Forelimb muscle (tissue), 1 donor: Measurements from ENCODE around the gene ZDHHC1. TPM values are rescaled to one million over a fixed set of nuclear protein-coding genes. Genes with fewer than 3 reads are reported as not detected.
"Not testable (repeated sequence)": the region's sequence is repeated elsewhere in the genome, so short reads cannot be mapped to it uniquely, and the experiment has no call there.

ENCODE experiments used
- DNase-seq: peaks from one replicate; pipeline ENCODE4 v3.0.0-alpha.2; 2013; ENCODE audit warnings: low read depth
- polyA plus RNA-seq: library from polyadenylated mRNA; unstranded; fragments of 120-200 nt; gene quantifications from one replicate; pipeline ENCODE4 v1.2.1, GENCODE V29; 2013; ENCODE audit not compliant: insufficient read length

The ZDHHC1 gene
- polyA plus RNA-seq, 1 donor, result 18.9 TPM

DNA sequence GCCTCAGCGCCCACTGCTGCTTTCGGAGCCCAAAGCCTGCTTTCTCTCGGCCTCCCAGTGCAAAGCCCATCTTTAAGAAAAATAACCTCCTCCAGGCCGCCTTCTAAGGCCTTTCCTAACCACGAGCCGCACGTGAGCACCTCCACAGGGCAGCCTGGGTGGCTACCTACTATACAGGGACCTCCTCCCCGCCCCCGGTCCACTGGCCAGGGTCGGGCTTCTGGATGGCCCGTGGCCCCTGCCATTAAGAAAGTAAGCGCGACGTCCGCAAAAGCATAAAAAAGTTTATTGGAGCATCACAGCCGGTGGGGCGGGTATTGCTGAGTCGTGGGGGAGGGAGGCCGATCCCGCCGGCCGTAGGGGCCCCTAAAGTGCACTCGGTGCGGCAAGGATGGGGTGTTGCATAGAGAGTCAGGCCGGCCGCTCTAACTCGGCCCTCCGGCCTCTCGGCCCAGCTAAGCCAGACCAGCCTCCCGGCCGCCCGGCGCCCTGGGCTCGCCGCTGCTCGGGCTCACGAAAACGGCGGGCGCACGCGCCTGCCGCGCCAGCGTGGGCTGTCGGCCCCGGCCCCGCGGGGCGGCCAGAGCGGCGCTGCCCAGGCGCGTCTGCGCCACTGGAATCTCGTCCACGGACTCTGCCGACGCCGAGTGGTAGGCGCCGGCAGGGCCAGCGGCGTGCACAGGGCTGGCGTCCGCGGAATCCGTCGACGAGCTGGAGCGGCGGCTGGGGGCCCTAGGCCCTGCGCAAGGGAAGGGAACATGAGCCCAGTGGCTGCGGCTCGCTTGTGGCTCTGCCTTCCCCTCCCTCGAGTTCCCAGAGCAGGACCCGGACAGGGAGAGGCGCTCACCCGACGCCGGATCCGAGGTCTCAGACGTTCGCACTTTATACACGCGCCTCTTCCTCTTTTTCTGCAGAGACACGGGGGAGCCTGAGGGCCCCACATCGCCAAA, 21.8 kb downstream of the ZDHHC1 start:
- no peak for DNase-seq

DNA sequence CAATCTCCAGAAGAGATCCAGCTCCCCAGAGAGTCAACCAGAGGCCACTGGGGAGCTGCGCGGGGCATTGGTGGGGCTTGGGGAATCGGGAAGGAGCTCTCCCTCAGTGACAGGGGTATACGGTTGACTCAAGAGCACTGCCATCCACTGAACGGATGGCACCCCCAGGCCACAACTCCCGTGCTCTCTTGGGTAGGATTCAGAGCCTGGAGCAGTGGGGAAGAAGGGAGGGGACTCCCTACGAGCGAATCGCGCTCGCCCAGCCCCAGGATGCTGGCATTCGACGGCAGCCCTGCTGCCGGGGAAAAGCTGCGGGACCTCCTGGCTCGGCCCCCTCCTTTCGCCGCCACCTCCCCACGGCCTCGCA, 22.5 kb downstream of the ZDHHC1 start:
- no peak for DNase-seq

DNA sequence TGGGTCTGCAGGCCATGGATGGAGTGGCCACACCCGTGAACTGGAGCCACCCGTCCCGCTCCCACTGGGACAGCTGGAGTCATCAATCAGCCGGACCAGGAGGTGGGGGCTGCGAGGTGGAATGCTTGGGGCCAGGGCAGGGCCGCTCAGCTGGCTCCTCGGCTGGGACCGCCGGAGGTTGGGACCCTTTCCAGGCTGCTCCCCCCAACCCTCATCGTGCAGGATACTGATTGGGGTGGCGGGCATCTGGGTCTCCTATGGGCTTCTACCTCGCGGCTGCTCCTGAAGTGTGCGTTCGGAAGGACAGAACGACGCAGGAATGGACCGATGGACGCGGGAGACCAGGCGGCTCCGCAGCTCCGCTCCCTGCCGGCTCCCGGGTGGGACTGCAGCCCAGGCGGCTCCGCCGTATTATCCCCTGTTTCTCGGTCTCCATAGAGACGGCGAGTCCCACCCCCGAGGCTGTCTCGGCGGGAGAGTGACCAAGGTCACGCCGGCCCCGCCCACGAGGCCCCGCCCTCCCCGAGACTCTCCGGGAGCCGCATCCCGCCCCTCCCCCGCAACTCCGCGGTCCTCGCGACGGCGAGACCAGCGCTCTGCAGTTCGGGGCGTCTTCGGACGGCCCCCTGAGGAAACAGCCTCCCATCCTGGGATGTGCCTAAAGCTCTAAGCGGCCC, 23.0 kb downstream of the ZDHHC1 start, which contains the start of gene TPPP3:
TPPP3 (minus strand) TSS at position 388 of the 677 bp plus-strand sequence. CDS start 2,387 bp downstream, outside the sequence.
- peak; percentile 68 for DNase-seq

DNA sequence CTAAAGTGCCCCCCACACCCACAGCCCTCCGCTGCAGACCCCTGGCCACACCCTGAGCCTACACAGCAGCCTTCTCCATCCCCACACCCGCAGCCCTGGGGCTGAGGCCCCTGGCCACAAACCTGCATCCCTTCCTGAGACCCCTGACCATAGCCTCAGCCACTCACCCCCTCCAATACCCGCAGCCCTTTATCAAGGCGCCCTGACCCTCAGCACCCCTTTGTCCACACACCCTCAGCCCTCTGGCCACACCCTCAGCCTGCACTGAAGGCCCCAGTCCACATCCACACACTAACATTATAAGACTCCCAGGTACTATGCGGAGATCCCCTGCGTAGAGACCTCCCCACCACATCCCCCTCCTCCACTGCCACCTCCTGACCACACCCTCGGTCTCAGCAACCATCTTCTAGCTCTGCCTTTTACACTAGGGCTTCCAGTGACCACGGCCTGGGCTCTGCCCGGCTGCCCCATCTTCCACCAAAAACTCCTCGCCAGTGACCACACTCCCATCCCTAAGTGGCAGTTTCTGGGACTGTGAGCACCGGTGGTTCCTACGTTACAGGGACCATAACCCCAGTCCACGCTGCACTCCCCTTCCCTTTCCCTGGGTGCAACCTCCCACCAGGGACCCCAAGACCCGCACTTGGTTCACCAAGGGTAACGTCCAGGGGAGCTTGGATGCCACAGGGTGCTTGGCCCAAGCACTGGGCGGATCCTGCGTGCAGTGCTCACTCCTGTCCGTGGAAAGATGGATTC, 23.8 kb downstream of the ZDHHC1 start:
- no peak for DNase-seq

DNA sequence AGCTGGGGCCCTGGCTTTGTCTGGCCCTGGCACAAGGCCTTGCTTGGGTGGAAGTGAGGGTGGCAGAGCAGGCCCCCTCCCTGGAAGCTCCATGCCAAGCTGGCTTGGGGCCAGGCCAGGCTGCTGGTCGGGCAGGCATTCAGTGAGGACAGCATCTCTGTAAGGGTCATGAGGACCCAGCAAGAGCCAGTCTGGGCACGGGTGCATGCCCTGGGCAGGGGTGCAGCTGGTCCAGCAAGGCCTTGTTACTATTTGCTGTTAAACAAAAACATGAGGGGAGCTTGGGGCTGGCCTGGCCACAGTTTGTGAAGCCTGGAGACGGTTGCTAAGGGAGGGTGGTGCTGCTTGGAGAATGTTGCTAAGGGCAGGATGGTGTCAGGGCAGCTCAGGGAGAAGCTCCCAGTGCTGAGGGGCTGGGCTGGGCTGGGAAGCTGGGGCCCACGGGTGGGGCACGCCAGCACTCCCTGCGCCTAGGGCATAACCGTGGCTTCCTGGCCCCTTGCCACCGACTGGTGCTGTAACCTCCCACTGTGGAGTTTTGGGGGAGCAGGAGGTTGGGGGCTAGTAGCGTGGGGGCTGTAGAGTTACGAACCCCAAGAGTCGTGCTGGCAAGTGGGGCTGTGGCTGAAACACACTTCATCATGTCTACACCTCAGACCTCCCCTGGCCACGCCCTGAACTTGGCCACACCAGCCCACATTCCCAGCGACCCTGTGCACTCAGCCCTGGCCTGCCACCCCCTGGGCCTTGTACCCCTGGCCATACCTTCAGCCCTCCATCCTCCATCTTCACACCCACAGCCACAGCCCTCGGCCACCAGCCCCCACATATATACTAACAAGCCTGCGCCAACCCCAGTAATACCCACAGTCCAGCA, 24.6 kb downstream of the ZDHHC1 start:
- no peak for DNase-seq

DNA sequence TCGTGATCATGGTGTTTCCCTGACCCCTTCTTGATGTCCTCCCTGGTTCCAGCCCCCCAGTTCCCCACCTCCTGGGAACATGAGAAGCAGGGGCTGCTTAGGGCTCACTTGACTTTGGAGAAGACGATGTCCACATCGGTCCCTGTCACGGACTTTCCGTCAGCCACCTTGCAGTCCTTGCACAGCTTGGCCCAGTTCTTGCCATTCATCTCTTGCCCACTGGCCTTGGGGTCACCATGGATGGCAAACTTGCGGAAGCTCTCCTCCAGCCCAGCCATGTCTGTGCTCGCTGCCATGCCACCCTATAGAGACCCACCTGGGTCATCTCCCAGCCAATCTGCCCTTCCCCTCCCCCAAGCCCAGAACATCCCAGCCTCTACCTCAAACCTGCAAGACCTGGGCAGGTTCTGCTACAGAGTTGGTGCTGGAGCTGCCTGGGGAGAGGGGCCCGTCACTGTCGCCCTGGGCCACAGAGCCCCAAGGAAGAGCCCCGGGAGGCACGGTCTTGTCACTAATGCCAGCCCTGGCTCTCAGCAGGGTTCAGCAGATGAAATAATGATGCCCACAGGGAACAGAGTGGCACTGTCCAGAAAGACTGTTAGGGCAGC, 25.4 kb downstream of the ZDHHC1 start:
- no peak for DNase-seq

DNA sequence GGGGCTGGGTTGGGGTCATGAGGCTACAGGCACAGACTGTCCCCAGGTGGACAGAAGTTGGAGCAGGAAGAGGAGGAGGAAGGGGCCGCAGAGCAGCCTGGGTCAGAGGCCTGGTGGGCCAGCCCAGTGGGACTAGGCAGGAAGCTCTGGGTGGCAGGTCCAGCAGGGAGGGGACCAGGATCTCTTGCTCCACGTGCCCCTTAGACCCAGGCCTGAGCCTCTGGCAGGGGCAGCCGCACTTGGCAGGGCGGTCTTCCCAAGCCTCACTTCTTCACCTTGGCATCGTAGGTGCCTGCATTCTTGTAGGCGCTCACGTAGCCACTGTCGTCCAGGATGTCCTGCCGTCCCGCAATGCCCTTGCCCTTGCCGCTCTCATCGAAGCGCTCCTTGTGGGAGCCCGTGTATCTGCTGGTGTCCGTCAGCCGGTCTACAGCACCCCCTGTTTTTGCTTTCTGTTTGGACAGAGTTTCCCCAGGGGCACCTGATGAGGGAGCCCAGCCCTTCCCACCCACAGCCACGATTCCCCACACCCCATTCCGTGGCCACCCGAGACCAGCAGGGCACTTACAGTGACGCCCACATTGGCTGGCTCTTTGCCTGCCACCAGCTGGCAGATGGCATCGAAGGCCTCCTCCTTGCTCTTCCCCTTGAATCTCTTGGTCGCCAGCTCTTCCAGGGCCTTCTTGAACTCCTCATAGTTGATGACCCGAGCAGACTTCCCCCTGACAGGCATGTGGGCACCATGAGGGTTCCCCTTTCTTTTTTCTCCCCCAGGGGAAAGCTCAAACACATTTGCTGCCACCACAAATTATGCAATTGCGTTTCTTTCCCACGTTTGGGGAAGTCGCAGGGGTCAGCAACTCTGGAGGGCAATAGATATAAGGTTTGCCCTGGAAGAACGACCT, 26.1 kb downstream of the ZDHHC1 start:
- no peak for DNase-seq

DNA sequence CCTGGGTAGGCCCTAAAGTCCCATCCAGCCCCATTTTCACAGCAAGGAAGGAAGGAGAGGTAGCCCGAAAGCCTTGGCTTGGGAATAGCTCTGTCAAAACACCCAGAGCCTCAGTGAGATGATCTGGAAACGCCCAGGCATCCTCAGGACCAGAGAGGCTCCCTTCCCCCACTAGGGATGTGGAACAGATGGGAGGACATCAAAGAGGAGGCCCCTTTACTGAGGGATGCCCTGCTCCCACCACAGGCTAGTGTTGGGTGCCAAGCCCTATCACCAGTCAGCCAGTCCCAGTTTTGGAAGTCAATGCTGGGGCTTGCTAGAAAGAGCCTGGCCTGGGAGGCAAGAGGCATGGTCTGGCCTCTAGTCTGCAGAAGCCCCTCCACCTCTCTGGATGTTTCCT, 27.7 kb downstream of the ZDHHC1 start:
- no peak for DNase-seq

DNA sequence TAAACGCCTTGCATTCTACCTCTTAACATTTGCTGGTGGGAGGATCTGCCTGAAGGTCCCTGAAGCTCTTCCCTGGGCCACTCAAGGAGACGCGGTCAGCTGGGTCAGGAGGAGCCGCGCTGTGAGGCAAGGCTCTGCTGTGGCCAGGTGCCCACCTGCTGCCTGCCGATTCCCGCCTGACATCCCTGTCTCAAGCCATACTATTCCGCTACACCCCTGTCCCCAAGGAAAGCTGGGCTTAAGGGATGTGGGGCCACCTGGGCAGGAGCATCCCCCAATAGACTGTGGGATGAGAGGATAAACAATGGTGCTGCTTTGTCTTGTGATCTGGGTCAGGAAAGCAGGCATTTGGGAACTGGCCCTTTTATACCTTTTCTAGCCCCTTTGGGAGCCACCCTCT, 28.1 kb downstream of the ZDHHC1 start:
- DNase-seq, result no peak

DNA sequence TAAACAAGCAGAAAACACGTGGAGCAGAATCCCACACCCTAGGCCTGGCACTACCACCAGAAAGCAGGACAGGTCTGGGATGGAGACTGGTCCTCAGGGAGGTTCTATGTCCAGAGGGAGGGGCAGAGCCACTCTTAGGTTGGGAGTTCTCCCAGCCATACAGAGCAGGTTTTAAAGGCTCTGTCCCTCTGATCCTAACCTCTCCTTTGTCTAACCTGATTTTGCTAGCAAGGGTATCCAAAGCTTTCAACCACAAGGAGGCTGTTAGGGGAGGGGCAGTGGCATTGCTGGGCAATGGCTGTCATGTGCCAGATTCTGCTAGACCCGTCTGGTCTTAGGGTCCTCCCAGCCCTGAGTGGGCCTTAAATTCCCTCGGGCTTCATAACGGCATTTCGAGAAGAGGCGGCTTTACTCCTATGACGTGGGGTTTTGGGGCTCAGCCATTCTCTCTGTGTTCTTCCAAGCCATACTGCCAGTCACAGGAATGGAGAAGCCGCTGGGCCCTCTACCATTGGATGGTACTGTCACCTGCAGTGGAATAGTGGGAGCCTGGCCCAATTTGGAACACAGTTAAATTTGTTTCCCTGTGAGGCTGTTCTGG, 28.7 kb downstream of the ZDHHC1 start:
- DNase-seq, result no peak

DNA sequence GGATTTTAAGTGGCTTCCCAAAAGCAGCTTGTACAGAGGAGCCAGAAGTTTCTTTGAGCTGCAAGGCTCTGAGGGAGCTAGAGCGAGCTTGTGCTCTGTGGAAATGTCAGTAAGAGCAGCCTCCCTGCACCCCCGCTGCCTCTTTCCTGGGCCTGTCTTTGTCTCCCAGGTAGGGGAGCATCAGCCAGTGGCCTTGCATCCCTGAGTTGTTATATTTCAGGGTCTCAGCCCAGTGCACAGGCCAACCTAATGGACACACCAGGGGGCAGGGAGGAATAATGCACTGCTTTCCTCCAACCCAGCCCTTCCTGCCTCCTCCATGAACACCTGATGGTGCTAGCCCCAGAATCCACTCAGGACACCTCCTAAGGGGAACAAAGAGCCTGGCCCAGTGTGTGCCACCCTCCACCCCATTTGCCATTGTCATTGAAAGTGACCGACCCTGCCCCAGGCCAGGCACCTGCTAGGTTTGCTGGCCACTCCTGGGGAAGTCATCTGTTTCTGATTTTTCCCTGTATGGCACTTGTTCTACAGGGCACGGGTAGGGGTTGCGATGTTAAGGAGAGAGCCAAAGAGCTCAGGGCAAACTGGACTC, 29.3 kb downstream of the ZDHHC1 start:
- no peak for DNase-seq

DNA sequence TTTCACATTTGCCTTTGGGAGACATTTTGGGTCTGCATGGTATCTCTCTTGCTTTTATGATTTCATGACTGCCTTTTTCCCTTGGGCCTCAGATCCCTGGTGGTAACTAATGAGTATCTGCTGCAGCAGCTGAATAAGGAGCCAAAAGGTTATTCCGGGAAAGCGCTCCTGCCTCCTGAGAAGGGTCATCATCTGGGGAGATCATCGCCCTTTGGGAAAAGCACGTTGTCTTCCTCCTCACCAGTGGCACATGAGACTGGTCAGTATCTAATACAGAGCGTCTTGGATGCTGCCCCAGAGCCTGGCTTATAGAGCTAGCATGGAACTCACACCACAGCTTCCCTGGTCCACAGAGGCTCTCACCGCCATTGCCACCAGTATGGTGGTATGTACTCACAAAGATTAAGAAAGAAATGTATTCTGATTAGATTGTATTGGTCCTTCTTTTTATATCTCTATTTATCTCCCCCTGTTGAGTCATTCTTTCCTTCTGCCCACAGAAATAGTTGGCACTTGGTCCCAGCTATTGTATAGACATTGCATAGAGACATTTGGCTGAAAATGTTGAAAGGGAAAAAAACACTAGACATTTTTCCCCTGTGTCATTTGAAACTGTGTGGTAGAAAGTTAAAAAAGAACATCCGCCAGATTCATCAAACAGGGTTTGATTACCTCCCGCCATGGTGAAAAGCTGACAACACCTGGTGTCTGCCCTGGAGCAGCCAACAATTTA, 31.3 kb downstream of the ZDHHC1 start:
- no peak for DNase-seq

DNA sequence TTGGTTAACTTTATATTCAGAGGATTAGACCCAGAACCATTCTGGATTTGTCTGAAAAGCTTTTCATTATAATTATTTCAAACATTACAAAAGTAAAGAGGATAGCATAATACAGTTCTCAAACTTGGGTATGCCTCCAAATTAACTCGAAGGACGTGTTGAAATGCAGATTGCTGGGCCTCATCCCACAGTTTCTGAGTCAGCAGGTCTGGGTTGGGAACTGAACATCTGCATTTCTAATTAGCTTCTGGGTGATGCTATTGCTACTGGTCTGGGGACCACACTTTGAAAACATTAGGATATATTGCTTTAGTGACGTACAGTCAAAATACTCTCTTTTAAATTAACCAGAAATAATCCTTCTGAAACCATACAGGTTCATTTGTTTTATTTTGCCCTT, 33.0 kb downstream of the ZDHHC1 start:
- no peak for DNase-seq

DNA sequence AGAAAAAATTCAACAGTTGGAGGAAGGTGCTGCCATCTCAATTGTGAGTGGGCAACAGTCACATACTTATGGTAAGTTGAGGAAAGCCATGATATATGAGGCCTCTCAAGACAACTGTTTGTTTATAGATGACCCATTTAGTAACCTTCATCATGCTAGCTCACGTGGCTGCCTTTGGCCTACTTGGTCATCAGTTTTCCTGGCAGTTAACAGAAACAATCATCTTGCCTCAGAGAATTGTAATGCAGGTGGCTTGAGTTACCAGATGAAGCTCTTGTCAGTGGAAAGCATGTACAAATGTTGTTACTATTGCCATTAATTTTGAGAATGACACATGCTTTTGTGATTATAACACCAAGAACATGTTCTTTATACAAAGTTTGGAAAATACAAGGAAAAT, 37.6 kb downstream of the ZDHHC1 start:
- DNase-seq, result no peak

DNA sequence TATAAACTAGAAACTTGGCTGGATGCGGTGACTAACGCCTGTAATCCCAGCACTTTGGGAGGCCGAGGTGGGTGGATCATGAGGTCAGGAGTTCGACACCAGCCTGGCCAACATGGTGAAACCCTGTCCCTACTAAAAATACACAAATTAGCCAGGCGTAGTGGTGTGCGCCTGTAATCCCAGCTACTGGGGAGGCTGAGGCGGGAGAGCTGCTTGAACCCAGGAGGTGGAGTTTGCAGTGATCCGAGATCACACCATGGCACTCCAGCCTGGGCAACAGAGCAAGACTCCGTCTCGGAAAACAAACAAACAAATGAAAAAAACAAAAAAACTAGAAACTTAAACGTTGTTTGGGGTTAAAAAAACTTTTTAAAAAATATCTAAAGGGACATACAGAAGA, 40.3 kb downstream of the ZDHHC1 start:
- DNase-seq, result not testable (repeated sequence)

DNA sequence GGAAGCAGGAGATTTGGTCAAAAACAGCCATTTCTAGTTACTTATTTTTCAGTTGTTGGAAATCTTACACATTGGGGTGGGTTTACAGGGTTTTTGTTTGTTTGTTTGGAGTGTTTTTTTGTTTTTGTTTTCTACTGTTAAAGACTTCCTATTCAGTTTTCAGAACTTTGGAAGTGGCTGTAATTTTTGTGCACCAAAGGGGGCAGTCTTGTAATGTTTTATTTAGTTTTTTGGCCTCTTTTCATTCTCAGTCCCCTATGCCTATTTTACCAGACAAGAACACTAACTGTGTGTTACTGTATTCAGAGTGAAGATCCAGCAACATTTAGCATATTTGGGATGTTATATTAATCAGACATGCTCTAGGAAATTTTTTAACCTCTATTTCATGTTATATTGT, 43.6 kb downstream of the ZDHHC1 start:
- DNase-seq, result no peak

DNA sequence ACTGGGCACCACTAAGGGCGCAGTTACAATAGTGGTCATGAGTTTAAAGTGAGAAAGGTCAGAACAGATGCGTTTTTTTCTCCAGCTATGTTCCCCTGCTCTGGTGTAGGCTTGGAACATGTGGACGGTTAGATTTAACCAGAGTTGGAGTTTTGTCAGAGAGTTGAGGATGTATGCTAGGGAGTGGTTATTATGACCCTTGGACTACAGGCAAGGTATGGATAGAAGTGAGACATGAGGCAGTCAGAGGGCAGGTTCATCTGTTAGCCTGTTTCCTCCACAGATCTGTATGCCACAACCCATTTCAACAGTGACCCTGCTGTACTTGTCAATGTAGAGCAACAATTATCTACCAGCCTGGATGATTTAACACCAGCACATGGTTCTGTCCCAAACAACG, 45.6 kb downstream of the ZDHHC1 start:
- no peak for DNase-seq

DNA sequence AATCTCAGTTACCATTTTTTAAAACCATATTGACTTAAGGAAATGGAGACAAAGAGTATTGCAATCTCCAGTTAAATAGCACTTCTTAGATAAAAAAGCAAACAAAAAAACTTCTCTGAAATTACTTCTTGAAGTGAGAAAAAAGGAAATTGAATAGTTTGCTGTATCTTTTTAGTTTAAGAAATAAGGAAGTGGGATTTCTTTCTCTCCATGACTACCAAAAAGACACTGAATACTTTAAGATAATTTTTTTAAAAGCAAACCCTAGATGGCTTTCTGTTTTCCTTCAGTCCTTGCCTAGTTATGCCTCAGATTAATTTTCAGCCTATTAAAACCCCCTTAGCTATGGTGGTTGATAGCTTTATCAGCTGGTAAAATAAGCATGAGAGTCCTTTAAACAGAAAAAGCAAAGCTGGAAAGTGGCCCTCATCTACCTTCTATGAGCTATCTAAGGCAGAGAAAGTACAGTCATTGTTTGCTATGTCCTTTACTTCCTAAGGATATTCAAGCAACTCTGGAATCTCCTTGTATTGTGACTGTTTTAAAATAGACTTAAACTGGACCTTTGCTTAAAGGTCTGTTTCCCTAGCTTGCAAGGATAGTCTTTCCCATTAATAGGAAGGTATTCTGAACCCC, 51.6 kb downstream of the ZDHHC1 start:
- DNase-seq, result no peak
